Measurements from ENCODE around the gene CSF1R.

Gene CSF1R

DNA sequence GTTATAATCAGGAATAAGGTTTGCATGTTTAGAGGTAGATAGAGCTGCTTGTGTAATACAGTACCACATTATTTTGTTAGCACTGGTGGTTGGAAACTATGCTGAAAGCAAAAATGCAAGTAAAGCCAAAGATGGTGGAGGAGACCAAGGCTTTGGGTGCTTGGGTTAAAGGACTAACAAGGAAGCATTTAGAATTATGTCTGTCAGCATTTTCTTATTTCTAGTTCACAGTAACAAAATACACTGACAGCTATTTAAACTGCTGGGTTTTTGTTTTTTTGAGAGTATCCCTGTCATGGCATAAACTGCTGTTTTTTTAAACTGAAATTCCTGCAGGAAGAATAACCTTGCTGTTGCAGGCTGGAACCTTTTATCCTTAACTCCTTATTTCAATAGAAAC, 79.3 kb downstream of the CSF1R start:
- peaks cover 48% of the 10 kb centered on the region for H3K4me1 Mint-ChIP-seq (ENCODE audit: low read depth)
- DNase-seq, result no peak
- peaks cover 94% of the 10 kb centered on the region for H3K36me3 Mint-ChIP-seq (ENCODE audit: low read depth)
- no peaks in the 10 kb centered on the region for H3K27me3 Mint-ChIP-seq
- no peaks in the 10 kb centered on the region for H3K9me3 Mint-ChIP-seq
- H3K4me3 Mint-ChIP-seq, result no peak overlapping the region
- no peak overlapping the region for H3K27ac Mint-ChIP-seq

DNA sequence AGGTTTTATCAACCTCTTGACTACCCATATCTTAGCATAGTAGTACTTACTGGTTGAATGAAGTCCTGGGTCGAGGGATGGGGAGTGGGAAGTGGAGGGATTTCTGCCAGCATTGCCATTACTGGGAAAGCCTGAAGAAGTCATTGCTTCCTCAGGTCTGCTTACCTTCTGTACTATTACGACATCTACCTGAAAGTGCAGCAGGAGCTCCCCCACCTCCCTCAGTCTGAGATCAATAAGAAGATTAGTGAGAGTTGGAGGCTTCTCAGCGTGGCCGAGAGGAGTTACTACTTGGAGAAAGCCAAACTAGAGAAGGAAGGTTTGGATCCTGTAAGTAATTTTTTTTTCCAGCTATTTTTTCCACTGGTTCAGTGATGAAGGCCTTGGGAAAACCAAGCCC, 80.0 kb downstream of the CSF1R start:
- peaks cover 94% of the 10 kb centered on the region for H3K36me3 Mint-ChIP-seq (ENCODE audit: low read depth)
- H3K27ac Mint-ChIP-seq, result peak overlapping the region; percentile 52
- H3K9me3 Mint-ChIP-seq, result no peaks in the 10 kb centered on the region
- no peaks in the 10 kb centered on the region for H3K27me3 Mint-ChIP-seq
- no peak for DNase-seq
- H3K4me3 Mint-ChIP-seq, result no peak overlapping the region
- H3K4me1 Mint-ChIP-seq (ENCODE audit: low read depth), result peaks cover 53% of the 10 kb centered on the region
